ENCODE measurements around the gene ITGAV. TPM values are rescaled to one million over a fixed set of nuclear protein-coding genes. Genes with fewer than 3 reads are reported as not detected.
A peak's percentile ranks its signal among the peaks of the same experiment; 100 is the strongest.

The ITGAV gene
- total RNA-seq, 1 donor from 2014 or later, result 452 TPM

DNA sequence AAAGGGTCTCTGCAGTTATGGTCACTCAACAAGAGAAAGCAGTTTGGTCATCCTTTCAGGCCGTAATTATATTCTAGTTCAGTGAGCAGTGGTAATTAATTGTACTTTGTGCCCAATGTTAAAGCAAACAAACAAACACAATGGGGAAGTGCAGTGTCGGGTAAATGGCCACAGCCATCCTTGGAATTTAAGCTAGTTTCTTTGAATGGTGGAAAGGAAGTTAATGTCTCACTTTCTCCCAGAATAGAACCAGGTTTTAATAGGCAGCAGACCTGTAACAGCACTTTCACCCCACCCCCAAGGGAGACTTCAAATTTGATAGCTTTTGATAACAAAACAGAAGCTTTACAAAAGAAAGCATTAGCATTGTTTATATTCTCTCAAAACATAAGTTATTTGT, 20.0 kb upstream of the ITGAV start:
- Mint-ChIP-seq H3K9me3 (ENCODE audit: low read depth) (peaks cover 14% of the 10 kb centered on the region), H3K27ac (ENCODE audit: unreplicated experiment) (no peak overlapping the region), H3K4me3 (ENCODE audit: unreplicated experiment) (no peak overlapping the region), H3K36me3 (ENCODE audit: low read depth) (no peaks in the 10 kb centered on the region), H3K4me1 (ENCODE audit: low read depth) (peaks cover 44% of the 10 kb centered on the region), H3K27me3 (ENCODE audit: low read depth) (no peaks in the 10 kb centered on the region)
- no peak for DNase-seq (ENCODE audit: low spot score)
- TF ChIP-seq, protein P1, sequence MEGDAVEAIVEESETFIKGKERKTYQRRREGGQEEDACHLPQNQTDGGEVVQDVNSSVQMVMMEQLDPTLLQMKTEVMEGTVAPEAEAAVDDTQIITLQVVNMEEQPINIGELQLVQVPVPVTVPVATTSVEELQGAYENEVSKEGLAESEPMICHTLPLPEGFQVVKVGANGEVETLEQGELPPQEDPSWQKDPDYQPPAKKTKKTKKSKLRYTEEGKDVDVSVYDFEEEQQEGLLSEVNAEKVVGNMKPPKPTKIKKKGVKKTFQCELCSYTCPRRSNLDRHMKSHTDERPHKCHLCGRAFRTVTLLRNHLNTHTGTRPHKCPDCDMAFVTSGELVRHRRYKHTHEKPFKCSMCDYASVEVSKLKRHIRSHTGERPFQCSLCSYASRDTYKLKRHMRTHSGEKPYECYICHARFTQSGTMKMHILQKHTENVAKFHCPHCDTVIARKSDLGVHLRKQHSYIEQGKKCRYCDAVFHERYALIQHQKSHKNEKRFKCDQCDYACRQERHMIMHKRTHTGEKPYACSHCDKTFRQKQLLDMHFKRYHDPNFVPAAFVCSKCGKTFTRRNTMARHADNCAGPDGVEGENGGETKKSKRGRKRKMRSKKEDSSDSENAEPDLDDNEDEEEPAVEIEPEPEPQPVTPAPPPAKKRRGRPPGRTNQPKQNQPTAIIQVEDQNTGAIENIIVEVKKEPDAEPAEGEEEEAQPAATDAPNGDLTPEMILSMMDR (IDR thresholded peaks at IDR 0.05), result no peak

DNA sequence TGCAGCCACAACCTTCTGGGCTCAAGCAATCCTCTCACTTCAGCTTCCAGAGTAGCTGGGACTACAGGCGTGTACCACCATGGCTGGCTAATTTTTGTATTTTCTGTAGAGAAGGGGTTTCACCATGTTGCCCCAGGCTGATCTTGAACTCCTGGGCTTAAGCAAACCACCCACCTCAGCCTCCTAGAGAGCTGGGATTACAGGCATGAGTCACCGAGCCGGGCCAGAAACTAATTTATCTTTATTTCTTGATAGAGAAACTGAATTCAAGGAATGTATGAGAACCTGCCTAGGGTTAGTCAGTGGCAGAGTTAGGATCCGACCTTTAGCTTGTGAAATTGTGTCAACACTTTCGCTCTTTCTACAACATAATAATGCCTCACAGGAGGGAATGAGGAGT, 19.3 kb upstream of the ITGAV start:
- Mint-ChIP-seq H3K9me3 (ENCODE audit: low read depth) (peaks cover 14% of the 10 kb centered on the region), H3K27me3 (ENCODE audit: low read depth) (no peaks in the 10 kb centered on the region), H3K27ac (ENCODE audit: unreplicated experiment) (peak overlapping the region; percentile 73), H3K4me1 (ENCODE audit: low read depth) (peaks cover 51% of the 10 kb centered on the region), H3K36me3 (ENCODE audit: low read depth) (no peaks in the 10 kb centered on the region), H3K4me3 (ENCODE audit: unreplicated experiment) (no peak overlapping the region)
- TF ChIP-seq, protein P1 (IDR thresholded peaks at IDR 0.05), result no peak
- DNase-seq (ENCODE audit: low spot score), result no peak

DNA sequence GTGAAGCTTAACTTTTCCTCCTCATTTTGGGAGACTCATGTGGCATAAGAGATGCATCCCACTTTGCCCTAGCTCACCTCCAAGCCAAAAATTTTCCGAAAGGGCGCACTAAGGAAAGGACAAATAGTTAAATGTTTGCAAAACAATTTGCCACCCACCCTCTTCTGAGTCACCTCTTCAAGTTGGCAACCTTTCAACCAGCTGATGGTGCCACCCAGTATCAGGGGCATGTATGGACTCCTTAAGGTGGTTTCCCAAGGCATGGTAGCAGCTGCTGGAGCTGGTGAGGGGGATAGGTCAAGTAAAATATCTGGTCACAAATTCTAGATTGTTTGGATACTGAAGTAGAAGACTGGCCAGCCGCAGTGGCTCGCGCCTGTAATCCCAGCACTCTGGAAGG, 17.2 kb upstream of the ITGAV start:
- DNase-seq (ENCODE audit: low spot score), result no peak
- Mint-ChIP-seq H3K27me3 (ENCODE audit: low read depth) (no peaks in the 10 kb centered on the region), H3K36me3 (ENCODE audit: low read depth) (no peaks in the 10 kb centered on the region), H3K9me3 (ENCODE audit: low read depth) (peaks cover 14% of the 10 kb centered on the region), H3K4me3 (ENCODE audit: unreplicated experiment) (no peak overlapping the region), H3K27ac (ENCODE audit: unreplicated experiment) (peak overlapping the region; percentile 60), H3K4me1 (ENCODE audit: low read depth) (peaks cover 72% of the 10 kb centered on the region)
- TF ChIP-seq, protein P1 (IDR thresholded peaks at IDR 0.05), result no peak

DNA sequence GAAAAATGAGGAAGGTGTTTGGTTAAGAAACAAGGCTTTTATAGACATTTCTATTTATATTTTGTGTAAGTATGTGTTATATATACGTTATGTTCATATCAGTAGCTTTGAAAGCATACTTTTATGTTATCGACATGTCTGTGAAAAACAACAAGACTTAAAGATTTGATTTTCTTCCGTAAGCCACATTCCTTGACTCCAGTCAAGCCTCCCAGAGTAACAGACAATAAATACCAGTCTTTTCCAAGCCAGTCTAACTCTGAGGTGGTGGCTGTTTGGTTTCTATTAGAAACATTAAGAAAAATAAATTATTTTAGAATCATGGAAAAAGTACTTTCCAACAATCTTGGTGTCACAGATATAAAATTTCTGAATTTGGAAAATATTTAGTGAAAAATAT, 16.3 kb upstream of the ITGAV start:
- peaks cover 80% of the 10 kb centered on the region for H3K4me1 Mint-ChIP-seq (ENCODE audit: low read depth)
- H3K9me3 Mint-ChIP-seq (ENCODE audit: low read depth), result peaks cover 8% of the 10 kb centered on the region
- peak overlapping the region; percentile 60 for H3K27ac Mint-ChIP-seq (ENCODE audit: unreplicated experiment)
- no peak for DNase-seq (ENCODE audit: low spot score)
- H3K36me3 Mint-ChIP-seq (ENCODE audit: low read depth), result no peaks in the 10 kb centered on the region
- H3K4me3 Mint-ChIP-seq (ENCODE audit: unreplicated experiment), result no peak overlapping the region
- H3K27me3 Mint-ChIP-seq (ENCODE audit: low read depth), result no peaks in the 10 kb centered on the region
- TF ChIP-seq, protein P1 (IDR thresholded peaks at IDR 0.05), result no peak

DNA sequence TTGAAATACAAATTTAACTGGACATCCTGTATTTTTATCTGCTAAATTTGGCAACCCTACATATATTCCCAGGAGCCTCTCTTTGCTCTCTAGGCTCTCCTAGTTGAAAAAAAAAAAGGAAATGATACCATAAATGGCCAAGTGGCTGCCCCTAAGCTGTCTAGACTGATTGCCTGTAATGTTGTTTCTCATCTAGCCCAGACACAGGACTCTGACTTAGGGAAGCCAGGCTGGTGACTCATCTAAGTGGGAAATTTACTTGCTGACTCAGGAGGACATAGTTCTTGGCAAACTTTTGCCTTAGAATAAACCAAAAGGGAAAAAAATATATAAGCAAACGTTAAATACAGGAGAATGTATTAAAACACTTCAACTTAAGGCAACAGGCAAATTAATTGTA, 14.6 kb upstream of the ITGAV start:
- Mint-ChIP-seq H3K4me3 (ENCODE audit: unreplicated experiment) (peak overlapping the region; percentile 13), H3K36me3 (ENCODE audit: low read depth) (no peaks in the 10 kb centered on the region), H3K27me3 (ENCODE audit: low read depth) (no peaks in the 10 kb centered on the region), H3K4me1 (ENCODE audit: low read depth) (peaks cover 79% of the 10 kb centered on the region), H3K9me3 (ENCODE audit: low read depth) (no peaks in the 10 kb centered on the region), H3K27ac (ENCODE audit: unreplicated experiment) (peak overlapping the region; percentile 83)
- DNase-seq (ENCODE audit: low spot score), result no peak
- TF ChIP-seq, protein P1 (IDR thresholded peaks at IDR 0.05), result no peak
